ENCODE measurements around the gene TRIM66.

Gene TRIM66

GRCh38 chr11:8701891-8702597 is 19.6 kb upstream of the TRIM66 start:
- no peak for TF ChIP-seq CTCF (IDR thresholded peaks at IDR 0.05; ENCODE audit: borderline replicate concordance, control extremely low read depth, extremely low read depth, insufficient read depth, missing control alignments)
- DNase-seq (ENCODE audit: low spot score): no peak
- in situ Hi-C loops (cut with MboI; ENCODE audit: low sequenced_read_pairs, unreplicated experiment): no loop called here

GRCh38 chr11:8699903-8700302 is 17.4 kb upstream of the TRIM66 start:
- no peak for DNase-seq (ENCODE audit: low spot score)
- no peak for TF ChIP-seq CTCF (IDR thresholded peaks at IDR 0.05; ENCODE audit: borderline replicate concordance, control extremely low read depth, extremely low read depth, insufficient read depth, missing control alignments)
- in situ Hi-C loops (cut with MboI; ENCODE audit: low sequenced_read_pairs, unreplicated experiment): no loop called here

- in situ Hi-C loops (cut with MboI; ENCODE audit: low sequenced_read_pairs, unreplicated experiment): no loop called here
- no peak for DNase-seq (ENCODE audit: low spot score)
- TF ChIP-seq CTCF (IDR thresholded peaks at IDR 0.05; ENCODE audit: borderline replicate concordance, control extremely low read depth, extremely low read depth, insufficient read depth, missing control alignments): no peak
These were observed 16.5 kb upstream of the TRIM66 start for GRCh38 chr11:8698917-8699441.

- DNase-seq (ENCODE audit: low spot score): no peak
- TF ChIP-seq CTCF (IDR thresholded peaks at IDR 0.05; ENCODE audit: borderline replicate concordance, control extremely low read depth, extremely low read depth, insufficient read depth, missing control alignments): no peak
- in situ Hi-C loops (cut with MboI; ENCODE audit: low sequenced_read_pairs, unreplicated experiment): no loop called here
These were observed 15.9 kb upstream of the TRIM66 start for GRCh38 chr11:8698379-8698851.

- in situ Hi-C loops (cut with MboI; ENCODE audit: low sequenced_read_pairs, unreplicated experiment): no loop called here
- no peak for TF ChIP-seq CTCF (IDR thresholded peaks at IDR 0.05; ENCODE audit: borderline replicate concordance, control extremely low read depth, extremely low read depth, insufficient read depth, missing control alignments)
- DNase-seq (ENCODE audit: low spot score): no peak
These were observed 14.6 kb upstream of the TRIM66 start for GRCh38 chr11:8697054-8697453.

- in situ Hi-C loops (cut with MboI; ENCODE audit: low sequenced_read_pairs, unreplicated experiment): no loop called here
- no peak for DNase-seq (ENCODE audit: low spot score)
- TF ChIP-seq CTCF (IDR thresholded peaks at IDR 0.05; ENCODE audit: borderline replicate concordance, control extremely low read depth, extremely low read depth, insufficient read depth, missing control alignments): no peak
These were observed 11.7 kb upstream of the TRIM66 start for GRCh38 chr11:8694137-8694536.
